NCI-H446 treated with DMSO at 0.1 percent for 48 hours (cell line): ENCODE results near the gene CDC42EP5.
"Not testable (repeated sequence)": the region's sequence is repeated elsewhere in the genome, so short reads cannot be mapped to it uniquely, and the experiment has no call there.

Experiments used
- DNase-seq: peaks from one replicate; lab custom pipeline; 2025; lab: John Stamatoyannopoulos, UW

CDC42EP5 gene

DNA sequence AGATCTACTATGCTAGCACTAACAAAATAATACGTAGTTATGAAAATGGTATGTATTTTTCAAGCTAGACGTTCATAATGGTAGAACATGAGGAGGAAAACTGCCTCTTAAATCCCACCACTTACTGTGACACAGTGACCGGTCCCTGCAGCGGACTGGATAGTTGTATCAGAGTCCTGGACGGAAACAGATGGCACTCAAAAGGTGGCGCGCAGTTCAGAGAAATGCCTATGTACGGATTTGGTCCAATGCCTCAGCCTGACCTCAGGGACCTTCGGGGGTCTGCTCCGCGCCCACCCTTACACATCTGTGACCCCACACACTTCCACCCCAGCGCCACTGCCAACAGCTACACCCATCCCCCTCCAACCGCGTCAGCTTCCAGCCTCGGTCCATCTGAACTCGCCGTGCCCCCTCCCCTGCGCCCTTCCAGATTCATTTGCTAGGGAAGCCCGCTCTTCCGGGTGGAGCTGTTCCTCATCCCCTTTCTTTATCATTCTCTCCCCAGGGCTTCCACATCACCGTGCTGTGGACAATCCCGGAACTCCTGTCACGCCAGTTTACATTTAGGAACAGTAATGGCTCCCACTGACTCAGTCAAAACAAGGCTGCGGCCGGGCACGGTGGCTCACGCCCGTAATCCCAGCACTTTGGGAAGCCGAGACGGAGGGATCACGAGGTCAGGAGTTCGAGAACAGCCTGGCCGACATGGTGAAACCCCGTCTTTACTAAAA is 24.9 kb downstream of the CDC42EP5 start:
- DNase-seq: no peak

DNA sequence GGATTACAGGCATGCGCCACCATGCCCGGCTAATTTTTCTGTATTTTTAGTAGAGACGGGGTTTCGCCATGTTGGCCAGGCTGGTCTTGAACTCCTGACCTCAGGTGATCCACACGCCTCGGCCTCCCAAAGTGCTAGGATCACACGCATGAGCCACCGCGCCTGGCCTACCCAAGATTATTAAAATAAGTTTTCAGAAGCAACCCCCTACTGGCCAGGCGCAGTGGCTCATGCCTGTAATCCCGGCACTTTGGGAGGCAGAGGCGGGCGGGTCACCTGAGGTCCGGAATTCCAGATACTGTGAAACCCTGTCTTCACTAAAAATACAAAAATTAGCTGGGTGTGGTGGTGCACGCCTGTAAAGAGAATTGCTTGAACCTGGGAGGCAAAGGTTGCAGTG is 26.7 kb downstream of the CDC42EP5 start:
- not testable (repeated sequence) for DNase-seq

DNA sequence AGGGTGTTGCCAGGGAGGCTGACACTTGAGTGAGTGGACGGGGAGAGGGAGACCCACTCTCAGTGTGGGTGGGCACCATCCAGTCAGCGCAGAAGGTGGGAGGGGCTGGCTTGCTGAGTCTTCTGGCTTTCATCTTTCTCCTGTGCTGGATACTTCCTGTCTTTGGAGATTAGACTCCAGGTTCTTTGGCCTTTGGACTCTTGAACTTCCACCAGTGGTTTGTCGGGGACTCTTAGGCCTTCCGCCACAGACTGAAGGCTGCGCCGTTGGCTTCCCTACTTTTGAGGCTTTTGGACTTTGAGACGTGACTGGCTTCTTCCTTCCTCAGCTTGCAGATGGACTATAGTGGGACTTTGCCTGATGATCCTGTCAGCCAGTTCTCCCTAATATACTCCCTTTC is 28.4 kb downstream of the CDC42EP5 start:
- DNase-seq: no peak

DNA sequence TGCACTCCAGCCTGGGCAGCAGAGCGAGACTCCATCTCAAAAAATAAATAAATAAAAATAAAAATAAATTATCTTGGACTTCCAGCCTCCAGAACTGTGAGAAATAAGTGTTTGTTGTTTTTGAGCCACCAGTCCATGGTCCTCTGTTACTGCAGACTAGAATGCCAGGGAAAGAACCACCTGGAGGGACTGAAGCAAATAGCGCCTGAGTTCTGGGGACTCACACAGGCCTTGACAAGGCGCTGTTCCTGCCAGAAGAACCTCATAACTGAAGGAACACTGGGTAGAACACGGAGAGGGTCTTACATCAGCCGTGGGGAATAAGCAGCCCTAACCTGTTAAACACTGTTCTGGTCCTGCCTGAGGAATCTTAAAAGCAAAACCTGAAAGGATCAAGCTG is 32.5 kb downstream of the CDC42EP5 start:
- DNase-seq: no peak

DNA sequence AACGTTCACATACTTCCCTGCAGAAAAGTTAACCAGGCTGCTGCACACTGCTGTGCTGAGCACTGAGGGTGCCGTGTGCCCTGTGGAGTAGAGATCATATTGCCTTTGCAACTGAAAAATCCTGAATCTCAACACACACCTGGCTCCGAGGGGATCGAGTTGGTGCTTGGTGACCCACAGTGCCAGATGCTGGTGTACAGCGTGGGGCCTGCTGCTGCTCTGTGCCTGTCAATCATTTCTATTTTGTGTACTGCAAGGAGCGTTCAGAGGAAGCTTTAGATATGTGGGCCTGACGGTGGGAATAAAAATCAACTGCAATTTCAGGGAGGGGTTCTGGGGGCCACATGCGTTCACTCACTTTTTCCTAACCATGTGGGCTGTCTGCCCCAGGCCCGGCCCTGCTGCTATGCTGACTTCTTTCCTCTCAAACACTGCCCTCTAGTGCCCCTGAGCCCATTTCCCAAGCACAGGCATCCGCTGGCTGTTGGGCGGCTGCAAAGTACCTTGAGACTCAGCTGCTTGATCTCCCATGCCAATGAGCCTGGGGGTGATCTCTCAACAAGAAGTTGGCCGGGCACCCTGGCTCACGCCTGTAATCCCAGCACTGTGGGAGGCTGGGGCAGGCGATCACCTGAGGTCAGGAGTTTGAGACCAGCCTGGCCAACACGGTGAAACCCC is 33.8 kb downstream of the CDC42EP5 start:
- DNase-seq: no peak

DNA sequence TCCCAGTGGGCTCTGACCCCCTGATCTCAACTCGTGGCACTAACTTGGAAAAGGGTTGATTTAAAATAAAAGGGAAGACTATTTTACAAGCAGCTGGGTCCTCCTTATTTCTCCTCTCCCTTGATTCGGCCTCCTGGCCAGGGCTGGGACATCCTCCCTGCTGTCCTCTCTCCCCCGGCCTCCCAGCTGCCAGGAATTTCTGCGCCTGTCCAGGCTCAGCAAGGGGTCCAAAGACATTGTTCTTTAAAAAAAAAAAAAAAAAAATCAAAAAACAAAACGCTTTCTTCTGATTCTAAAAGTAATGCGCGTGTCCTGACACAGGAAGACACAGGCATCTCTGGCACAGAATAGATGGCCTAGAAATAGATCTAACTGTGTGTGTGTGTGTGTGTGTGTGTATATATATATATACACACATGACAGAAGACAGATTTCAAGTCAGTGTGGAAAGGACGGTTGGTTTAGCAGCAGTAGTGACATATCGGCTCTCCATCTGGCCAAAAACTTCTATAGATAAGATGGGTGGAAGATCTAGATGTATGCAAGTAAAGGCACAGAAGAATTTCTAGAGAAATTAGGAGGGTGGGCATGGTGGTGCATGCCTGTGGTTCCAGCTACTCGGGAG is 36.4 kb downstream of the CDC42EP5 start:
- DNase-seq: no peak

DNA sequence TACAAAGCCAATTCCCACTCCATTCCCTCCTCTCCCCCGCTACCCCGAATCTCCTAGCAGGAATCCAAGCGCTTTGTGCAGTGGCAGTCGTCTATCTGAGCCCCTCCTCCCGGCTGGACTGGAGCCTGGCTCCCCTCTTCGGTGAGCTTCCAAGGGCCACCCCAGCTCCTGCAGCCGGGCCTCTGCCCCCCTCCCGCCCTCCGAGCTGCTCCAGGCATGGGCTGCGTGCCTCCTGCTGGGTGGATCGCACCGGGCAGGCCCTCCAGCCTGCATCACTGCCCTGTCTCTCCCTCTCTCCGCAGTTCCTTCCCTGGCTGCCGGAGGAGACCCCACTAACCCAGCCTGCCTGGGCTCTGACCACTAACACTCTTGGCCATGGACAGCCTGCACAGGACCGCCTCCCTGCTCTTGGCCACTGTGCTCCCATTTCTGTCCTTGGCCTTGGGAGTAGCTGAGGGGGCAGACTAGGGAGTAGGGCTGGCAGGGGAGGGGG is 37.0 kb downstream of the CDC42EP5 start:
- DNase-seq: no peak

DNA sequence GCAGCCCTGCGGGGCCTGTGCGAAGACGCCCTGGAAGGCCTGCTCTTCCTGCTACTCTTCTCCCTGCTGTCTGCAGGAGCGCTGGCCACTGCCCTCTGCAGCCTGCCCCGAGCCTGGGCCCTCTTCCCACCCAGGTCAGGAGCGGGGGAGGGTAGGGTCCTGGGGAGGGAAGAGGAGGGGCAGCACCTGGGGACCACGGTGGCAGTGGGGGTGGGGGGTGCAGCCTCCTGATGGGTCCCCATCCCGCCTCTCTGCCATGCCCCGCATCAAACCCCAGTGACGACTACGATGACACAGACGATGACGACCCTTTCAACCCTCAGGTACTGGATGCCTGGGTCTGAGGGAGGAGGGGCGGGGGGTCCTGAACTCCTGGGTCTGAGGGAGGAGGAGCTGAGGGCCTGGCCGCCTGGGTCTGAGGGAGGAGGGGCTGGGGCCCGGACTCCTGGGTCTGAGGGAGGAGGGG is 37.5 kb downstream of the CDC42EP5 start:
- no peak for DNase-seq

DNA sequence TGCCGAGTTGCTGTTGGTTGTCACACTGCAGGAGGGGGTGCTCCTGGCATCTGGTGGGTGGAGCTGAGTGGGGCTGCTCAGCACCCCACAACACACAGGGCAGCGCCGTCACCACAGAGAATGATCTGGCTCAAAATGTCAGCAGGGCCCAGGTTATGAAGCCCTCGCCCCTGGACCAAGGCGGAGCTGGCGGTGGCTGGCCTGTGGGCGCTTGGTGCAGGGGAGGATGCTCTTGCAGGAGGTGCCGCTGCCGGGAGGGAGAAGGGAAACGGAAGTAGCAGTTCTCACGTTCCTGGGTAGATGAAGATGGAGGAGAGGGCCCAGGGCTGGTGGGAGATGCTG is 38.3 kb downstream of the CDC42EP5 start:
- no peak for DNase-seq

DNA sequence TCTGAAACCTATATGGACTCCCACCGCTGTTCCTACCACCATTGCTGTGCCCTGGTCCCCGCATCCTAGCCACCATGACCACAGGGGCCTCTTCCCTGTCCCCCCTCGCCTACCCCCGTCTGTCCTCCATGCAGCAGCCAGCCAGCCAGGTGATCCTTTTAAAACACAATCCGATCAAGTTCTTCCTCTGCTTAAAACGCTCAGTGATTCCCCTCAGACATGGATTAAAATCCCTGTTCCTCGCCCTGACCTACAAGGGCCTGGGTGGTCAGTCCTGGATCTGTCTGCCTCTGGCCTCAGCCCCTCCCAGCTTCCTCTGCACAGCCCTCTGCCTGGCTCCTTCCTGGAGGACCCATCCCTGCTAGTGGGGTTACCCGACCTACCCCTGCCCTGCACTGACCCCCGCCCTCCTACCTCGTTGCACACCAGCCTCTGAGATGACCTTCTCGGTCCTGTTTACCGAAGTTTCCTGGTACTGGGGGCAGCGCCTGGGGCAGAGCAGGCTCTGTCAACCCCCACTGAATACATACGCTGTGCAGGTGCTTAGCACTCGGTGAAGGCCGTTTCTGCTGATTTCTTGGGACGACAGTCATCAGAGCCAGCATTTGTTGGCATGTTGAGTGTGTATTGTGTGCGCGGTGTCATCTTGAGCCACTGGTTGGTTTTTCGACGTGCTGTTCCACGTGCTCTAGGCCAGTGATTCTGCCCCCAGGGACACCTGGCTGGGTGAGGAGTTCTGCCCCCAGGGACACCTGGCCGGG is 38.8 kb downstream of the CDC42EP5 start:
- no peak for DNase-seq

DNA sequence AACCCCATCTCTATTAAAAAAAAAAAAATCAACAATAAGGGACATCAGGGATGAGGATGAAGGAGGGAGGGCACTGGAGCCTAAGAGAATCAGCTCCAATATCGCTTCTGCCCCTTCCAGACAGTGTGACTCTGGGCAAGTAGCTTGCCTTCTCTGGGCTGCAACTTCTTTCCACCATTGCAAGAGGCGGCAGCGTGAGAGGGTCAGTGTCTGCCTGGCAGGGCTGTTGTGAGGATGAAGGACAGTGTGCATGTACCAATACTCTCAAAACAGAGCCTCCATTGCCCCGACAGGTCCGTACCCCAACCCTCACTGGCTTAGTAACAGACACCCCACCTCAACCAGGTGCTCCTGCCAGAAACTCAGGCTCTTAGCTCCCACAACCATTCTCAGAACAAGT is 39.4 kb downstream of the CDC42EP5 start:
- no peak for DNase-seq

DNA sequence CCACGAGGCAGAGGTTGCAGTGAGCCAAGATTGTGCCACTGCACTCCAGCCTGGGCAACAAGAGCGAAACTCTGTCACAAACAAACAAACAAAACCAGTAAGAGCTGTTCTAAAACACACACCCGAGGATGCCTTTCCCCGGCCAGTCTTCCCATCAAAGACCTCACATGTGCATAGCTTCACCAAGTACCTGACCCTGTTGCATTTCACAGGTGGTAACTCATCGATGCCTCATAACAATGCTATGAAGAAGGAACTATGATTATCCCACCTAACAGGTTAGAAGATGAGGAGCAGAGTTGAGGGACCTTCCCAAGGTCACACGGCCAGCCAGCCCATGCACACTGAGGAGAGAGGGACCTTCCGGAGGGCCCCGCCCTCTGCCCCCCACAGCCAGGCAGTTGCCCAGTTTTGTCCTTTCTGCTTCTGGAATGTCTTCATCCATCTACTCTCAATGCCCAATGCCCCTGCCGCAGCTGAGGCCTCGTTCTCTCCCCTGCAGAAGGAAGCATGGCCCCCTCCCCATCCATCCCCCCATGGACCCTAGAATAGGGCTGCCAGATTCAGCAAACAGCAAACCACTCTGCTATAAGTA is 40.9 kb downstream of the CDC42EP5 start:
- DNase-seq: no peak

DNA sequence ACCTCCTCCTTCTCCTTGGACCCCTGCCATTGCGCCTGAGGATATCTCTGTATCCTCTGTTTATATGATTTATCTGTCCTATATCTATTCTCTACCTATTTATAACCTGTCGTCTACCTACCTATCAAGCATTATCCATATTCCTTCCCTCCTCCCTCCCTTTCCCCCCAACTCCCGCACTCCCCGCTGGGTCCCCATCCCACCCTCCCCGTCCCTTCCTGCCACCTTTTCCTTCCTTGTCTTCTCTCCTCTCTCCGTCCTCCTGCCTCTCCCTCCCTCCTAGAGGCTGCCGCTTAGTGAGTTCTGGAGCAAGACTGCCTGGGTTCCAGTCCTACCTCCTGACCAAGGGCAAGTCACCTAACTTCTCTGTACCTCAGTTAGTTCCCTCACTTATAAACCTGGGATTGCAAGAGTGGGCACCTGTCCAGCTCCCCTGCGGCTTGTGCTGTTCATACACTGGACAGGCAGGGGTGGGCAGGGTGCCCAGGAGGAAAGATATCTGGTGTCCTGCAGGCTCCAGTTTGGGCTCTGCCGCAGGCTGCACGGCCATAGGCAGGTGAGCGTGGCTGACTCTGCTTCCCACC is 41.7 kb downstream of the CDC42EP5 start:
- no peak for DNase-seq

DNA sequence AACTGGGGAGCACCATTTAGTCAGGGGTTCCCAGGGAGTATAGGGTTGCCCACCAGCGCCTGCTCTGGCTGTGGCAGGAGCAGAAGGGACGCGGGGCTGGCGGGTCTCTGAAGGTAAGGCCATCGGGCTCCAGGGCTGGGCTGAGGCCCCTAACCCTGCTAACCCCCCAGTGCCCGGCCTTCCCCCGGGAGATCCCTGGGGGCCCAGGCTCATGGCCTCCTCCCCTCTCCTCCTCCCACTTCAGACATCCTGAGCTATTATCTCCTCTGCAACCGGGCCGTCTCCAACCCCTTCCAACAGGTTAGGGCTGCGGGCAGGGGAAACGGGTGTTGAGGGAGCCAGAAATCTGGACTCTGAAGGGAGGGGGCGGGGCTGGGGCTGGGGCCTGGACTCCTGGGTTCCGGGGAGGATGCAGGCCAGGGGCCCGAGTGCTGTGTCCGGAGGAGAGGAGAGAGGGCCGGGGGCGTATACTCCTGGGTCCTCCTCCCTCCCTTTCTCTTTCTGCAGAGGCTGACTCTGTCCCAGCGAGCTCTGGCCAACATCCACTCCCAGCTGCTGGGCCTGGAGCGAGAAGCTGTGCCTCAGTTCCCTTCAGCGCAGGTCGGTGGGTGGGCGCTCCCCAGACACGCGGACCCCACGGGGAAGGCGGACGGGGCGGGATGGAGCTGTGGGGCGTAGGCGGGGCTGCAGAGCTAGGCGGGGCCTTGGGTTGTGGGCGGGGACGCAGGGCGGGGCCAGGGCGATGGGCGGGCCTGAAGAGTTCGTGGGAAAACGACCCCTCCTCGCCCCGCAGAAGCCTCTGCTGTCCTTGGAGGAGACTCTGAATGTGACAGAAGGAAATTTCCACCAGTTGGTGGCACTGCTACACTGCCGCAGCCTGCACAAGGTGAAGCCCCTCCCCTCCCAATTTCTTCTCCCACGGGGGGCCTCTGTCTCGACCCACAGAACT is 42.5 kb downstream of the CDC42EP5 start:
- no peak for DNase-seq

DNA sequence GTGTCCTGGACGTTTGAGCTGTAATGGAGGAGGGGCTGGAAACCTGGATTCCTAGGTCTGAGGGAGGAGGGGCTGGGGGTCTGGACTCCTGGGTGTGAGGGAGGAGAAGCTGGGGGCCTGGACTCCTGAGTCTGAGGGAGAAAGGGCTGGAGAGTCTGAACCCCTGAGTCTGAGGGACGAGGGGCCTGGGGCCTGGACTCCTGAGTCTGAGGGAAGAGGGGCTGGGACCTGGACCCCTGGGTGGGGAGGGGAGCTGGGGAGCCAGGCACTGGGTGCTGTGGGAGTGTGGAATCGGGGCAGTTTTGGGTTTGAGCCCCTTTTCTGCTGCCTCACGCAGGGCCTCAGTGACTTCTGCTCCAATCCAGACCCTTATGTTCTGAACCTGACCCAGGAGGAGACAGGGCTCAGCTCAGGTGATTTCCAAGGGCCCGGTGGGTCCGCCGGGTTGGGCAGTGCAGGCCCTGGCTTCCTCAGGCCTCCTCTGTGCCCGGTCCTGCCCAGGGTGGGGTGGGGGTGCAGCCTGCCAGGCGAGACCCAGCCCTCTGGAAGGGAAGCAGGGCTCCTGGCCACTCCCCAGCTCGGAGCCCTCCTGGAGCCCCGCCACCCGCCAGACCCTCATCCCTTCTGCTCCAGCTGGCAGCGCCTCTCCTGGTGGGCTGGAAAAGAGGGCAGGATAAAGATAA is 43.4 kb downstream of the CDC42EP5 start:
- no peak for DNase-seq

DNA sequence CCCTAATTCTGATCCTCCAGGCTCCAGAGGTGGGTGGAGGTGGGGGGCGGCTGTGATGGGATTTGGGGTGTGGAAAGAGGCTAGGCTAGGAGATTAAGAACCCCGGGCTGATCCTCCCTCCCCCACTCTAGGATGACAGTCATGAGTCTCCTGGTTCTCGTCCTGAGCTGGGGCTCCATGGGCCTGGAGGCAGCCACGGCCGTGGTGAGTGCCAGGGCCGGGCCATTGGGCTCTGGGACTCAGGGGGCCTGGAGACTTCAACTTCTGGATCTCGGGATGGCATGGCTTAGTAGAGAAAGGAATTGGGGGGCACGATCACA is 44.0 kb downstream of the CDC42EP5 start:
- DNase-seq: no peak

DNA sequence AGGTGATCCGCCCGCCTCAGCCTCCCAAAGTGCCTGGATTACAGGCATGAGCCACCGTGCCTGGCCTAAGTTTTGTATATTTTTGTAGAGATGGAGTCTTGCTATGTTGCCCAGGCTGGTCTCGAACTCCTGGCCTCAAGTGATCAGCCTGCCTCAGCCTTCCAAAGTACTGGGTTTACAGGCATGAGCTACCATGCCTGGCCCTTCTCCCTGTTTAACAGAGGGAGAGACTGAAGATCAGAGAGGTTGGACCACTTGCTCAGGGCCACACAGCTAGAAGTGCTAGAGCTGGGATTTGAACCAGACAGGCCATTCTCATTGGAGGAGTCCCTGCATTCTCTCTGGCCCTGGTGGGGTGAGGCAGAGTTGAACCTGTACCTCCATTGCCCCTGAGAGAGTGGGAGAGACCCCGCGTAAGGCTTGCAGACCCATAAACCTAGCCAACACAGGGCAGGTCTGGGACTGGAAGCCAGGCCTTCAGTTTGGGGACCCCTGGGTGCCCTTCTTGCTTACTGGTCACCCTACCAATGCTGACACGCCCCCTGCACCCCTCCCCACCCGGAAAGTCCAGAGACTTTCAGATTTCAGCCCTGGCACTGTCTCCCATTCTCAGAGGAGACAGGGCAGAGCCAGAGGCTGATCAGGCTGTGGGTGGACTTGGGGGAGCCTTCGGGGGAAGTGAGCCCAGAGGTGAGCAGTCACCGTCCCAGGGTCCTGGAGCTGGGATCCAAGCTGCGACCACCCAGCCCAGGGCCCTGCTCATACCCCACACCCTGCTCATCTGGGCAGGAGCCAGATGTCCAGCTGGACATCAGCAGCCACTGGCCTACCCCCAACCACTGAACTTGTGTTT is 44.5 kb downstream of the CDC42EP5 start:
- no peak for DNase-seq

DNA sequence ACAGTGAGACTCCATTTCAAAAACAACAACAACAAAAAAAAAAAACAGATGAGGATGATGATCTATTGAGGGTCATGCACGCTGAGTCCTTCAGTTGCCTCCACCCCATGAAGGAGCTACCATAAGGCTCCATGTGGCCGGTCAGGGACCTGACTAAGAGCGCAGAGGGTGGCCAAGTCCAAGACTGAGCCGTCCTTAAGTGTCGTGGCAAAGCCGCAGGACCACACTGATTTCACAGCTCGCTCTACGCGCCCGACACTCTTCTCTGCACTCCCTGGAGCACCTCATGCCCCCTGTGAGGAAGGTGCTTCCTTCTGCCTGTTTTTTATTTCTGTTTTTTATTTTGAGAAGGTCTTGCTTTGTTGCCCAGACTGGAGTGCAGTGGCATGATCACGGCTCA is 45.5 kb downstream of the CDC42EP5 start:
- no peak for DNase-seq

DNA sequence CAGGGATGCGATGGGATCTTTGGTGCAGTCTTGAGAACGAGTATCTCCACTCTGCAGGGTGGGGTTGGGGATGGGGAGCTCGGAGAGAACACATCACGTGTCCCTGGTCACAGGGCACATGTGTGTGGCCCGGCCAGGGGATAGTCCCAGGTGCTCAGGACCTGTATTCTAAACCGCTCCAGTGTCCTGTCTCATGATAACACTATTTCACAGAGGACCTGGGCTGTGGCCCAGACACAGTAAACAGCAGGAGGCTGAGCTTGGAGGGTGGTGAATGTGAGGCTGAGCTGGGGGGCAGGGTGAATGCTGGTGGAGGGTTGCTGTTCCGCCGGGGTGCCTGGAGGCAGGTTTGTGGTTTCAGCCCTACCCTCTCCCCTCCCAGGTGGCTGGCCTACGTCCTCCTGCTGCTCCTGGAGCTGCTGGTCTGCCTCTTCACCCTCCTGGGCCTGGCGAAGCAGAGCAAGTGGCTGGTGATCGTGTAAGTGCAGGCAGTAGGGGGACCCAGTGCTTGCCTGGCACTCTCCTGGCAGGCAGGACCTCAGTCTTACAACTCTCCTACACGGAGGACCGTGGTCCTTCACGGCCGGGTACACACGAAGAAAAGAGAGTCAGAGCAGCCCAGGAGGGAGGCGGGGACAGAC is 46.7 kb downstream of the CDC42EP5 start:
- no peak for DNase-seq
